Neural cell (in vitro differentiated cells): Measurements from ENCODE around the gene CCDC112. TPM values are rescaled to one million over a fixed set of nuclear protein-coding genes. Genes with fewer than 3 reads are reported as not detected.

Experiments used
- H2AFZ ChIP-seq: fragments of 200-600, 300-800 bp; sonication (generic), shearing (Covaris generic); 2 replicates; pipeline ENCODE4 v1.6.0; 2014; ENCODE audit warnings: low read depth, mild to moderate bottlenecking, antibody characterized with exemption, low read length, moderate library complexity
- H3F3A ChIP-seq: fragments of 200-600 bp; shearing (Covaris generic); 2 replicates; pipeline ENCODE4 v1.6.1; 2016; ENCODE audit warnings: mild to moderate bottlenecking, moderate library complexity, mixed read lengths, antibody characterized with exemption, low read length; ENCODE audit not compliant: insufficient read depth, poor library complexity, severe bottlenecking
- H3K27ac ChIP-seq: fragments of 200-600, 300-800 bp; sonication (generic), shearing (Covaris generic); 2 replicates; pipeline ENCODE4 v1.5.1; 2014; ENCODE audit warnings: mild to moderate bottlenecking, low read length, moderate library complexity
- H3K27me3 ChIP-seq: fragments of 300-800, 200-600 bp; sonication (generic), shearing (Covaris generic); 2 replicates; pipeline ENCODE4 v1.6.0; 2014; ENCODE audit warnings: mild to moderate bottlenecking, low read depth, low read length, moderate library complexity; ENCODE audit not compliant: insufficient read depth
- H3K36me3 ChIP-seq: fragments of 300-800, 200-600 bp; sonication (generic), shearing (Covaris generic); 2 replicates; pipeline ENCODE4 v1.5.1; 2014; ENCODE audit warnings: mild to moderate bottlenecking, antibody characterized with exemption, low read length, moderate library complexity; ENCODE audit not compliant: insufficient read depth
- H3K4me2 ChIP-seq: fragments of 300-800, 200-600 bp; sonication (generic), shearing (Covaris generic); 2 replicates; pipeline ENCODE4 v1.6.0; 2014; ENCODE audit warnings: mild to moderate bottlenecking, low read length
- H3K4me3 ChIP-seq: fragments of 300-800, 200-600 bp; sonication (generic), shearing (Covaris generic); 2 replicates; pipeline ENCODE4 v1.5.1; 2014; ENCODE audit warnings: mild to moderate bottlenecking, low read length, moderate library complexity
- H3K79me2 ChIP-seq: fragments of 200-600 bp; shearing (Covaris generic); replicated peaks from 2 replicates; pipeline ENCODE4 v1.6.0; 2014; ENCODE audit warnings: mild to moderate bottlenecking, low read length, moderate library complexity; ENCODE audit not compliant: insufficient read depth
- H3K9ac ChIP-seq: fragments of 300-800, 200-600 bp; sonication (generic), shearing (Covaris generic); 2 replicates; pipeline ENCODE4 v1.6.1; 2016; ENCODE audit warnings: mild to moderate bottlenecking, low read length, mixed read lengths
- H3K9me2 ChIP-seq: fragments of 200-600 bp; shearing (Covaris generic); 2 replicates; pipeline ENCODE4 v1.6.1; 2016; ENCODE audit warnings: mild to moderate bottlenecking, low read length, mixed read lengths; ENCODE audit not compliant: insufficient read depth
- H3K9me3 ChIP-seq: fragments of 200-600, 300-800 bp; sonication (generic), shearing (Covaris generic); 2 replicates; pipeline ENCODE4 v1.6.1; 2016; ENCODE audit warnings: mild to moderate bottlenecking, mixed run types, low read length, moderate library complexity, mixed read lengths
- H4K20me1 ChIP-seq: fragments of 200-600 bp; shearing (Covaris generic); 2 replicates; pipeline ENCODE4 v1.6.1; 2016; ENCODE audit warnings: mild to moderate bottlenecking, mixed run types; ENCODE audit not compliant: insufficient read depth
- CTCF ChIP-seq: fragments of 450-650 bp; IDR thresholded peaks from 2 replicates; pipeline ENCODE4 v1.5.1; 2014; ENCODE audit warnings: antibody characterized with exemption, mild to moderate bottlenecking, moderate library complexity; ENCODE audit not compliant: poor library complexity, severe bottlenecking
- EP300 ChIP-seq: fragments of 450-650 bp; conservative IDR thresholded peaks from 2 replicates; pipeline ENCODE4 v1.6.1; 2014; ENCODE audit warnings: antibody characterized with exemption, mild to moderate bottlenecking, moderate library complexity; ENCODE audit not compliant: poor library complexity, severe bottlenecking
- EZH2 ChIP-seq: fragments of 200-600, 300-800 bp; shearing (Covaris generic), sonication (generic); IDR thresholded peaks from 2 replicates; pipeline ENCODE4 v1.6.1; 2014; ENCODE audit warnings: antibody characterized with exemption, low read length, borderline replicate concordance, mild to moderate bottlenecking; ENCODE audit not compliant: insufficient read depth, poor library complexity, severe bottlenecking
- MXI1 ChIP-seq: fragments of 450-650 bp; conservative IDR thresholded peaks from 2 replicates; pipeline ENCODE4 v1.6.1; 2014; ENCODE audit warnings: antibody characterized with exemption, mild to moderate bottlenecking; ENCODE audit not compliant: poor library complexity, severe bottlenecking
- POLR2AphosphoS5 ChIP-seq: IDR thresholded peaks from 2 replicates; pipeline ENCODE4 v1.6.1; 2012
- RAD21 ChIP-seq: fragments of 450-650 bp; conservative IDR thresholded peaks from 2 replicates; pipeline ENCODE4 v1.6.1; 2014; ENCODE audit warnings: antibody characterized with exemption, mild to moderate bottlenecking, moderate library complexity
- REST ChIP-seq: IDR thresholded peaks from 2 replicates; pipeline ENCODE4 v1.6.1; 2012; ENCODE audit warnings: borderline replicate concordance
- SMC3 ChIP-seq: fragments of 450-650 bp; conservative IDR thresholded peaks from 2 replicates; pipeline ENCODE4 v1.6.1; 2014; ENCODE audit warnings: antibody characterized with exemption, mild to moderate bottlenecking, moderate library complexity; ENCODE audit not compliant: poor library complexity
- TAF1 ChIP-seq: IDR thresholded peaks from 2 replicates; pipeline ENCODE4 v1.6.1; 2012; ENCODE audit warnings: low read depth
- polyA plus RNA-seq: library from polyadenylated mRNA; depleted of rRNA; stranded (reverse); fragments of >200 nt; gene quantifications from 2 replicates; pipeline ENCODE4 v1.2.3, GENCODE V29; 2014

Gene CCDC112
- polyA plus RNA-seq, 1 donor from 2014 or later: 76.7 TPM

DNA sequence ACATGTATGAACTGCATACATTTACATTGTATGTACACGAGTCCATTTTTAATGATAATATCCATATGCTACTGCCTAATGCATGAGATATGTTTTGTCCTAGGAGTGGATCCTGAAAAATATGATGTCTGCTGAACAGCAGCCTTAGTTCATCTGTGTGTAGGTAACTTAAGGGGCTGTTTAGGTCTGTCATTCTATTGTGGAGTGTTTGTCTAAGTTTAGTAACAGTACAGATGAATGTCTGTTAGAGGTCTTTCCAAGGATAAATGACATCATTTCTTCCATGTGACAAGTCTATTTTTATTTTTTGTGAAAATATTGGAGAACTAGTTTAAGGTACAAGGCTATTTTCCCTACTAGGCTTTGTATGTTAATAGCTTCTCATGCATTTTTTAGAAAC is 22.6 kb upstream of the CCDC112 start:
- no peaks in the 10 kb centered on the region for H3K36me3 ChIP-seq
- no peaks in the 10 kb centered on the region for H4K20me1 ChIP-seq
- no peak for TF ChIP-seq EZH2
- TF ChIP-seq CTCF: no peak
- no peak for TF ChIP-seq REST
- no peak for TF ChIP-seq EP300
- TF ChIP-seq MXI1: no peak
- TF ChIP-seq TAF1: no peak
- no peak for TF ChIP-seq SMC3
- no peak for TF ChIP-seq POLR2AphosphoS5
- TF ChIP-seq RAD21: no peak
- no peak overlapping the region for H3K4me3 ChIP-seq
- H3K9me3 ChIP-seq: peaks cover 5% of the 10 kb centered on the region
- H3K27ac ChIP-seq: no peak overlapping the region
- H2AFZ ChIP-seq: no peak overlapping the region
- H3K27me3 ChIP-seq: no peaks in the 10 kb centered on the region
- H3F3A ChIP-seq: no peaks in the 10 kb centered on the region
- H3K9me2 ChIP-seq: no peaks in the 10 kb centered on the region
- no peak overlapping the region for H3K4me2 ChIP-seq
- H3K9ac ChIP-seq: no peak overlapping the region
- no peaks in the 10 kb centered on the region for H3K79me2 ChIP-seq

DNA sequence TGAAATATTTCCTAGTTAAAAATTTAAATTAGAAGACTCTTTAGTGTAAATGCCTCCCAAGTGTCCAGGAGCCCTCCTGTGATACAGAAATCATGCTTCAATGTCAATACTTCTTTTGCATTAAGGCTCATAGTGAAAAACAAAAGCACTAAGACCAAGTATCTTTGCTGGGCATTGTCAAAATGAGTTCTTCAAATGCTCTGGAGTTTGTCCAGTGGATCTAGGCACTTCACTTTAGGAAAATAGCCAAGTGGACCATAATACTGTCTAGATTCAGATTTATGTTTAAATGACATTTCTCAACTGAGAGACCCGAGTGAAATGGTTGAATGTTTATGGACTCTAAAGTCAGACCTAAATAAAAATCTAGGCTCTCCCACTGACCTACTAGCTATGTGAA is 21.3 kb upstream of the CCDC112 start:
- peaks cover 1% of the 10 kb centered on the region for H3K9me3 ChIP-seq
- no peaks in the 10 kb centered on the region for H3K9me2 ChIP-seq
- no peaks in the 10 kb centered on the region for H3F3A ChIP-seq
- H4K20me1 ChIP-seq: no peaks in the 10 kb centered on the region
- H3K27me3 ChIP-seq: no peaks in the 10 kb centered on the region
- no peaks in the 10 kb centered on the region for H3K79me2 ChIP-seq
- TF ChIP-seq EZH2 (no peak), EP300 (no peak), CTCF (no peak), TAF1 (no peak)
- H3K4me3 ChIP-seq: no peak overlapping the region
- H3K27ac ChIP-seq: no peak overlapping the region
- no peak overlapping the region for H3K9ac ChIP-seq
- H3K36me3 ChIP-seq: no peaks in the 10 kb centered on the region
- no peak overlapping the region for H2AFZ ChIP-seq
- H3K4me2 ChIP-seq: no peak overlapping the region
